HEK293T (cell line): ENCODE measurements around the gene TMEM154.

Experiments
- ARNT ChIP-seq: fragments of 450-650 bp; IDR thresholded peaks from 2 replicates; pipeline ENCODE4 v1.6.1; 2017; ENCODE audit warnings: mild to moderate bottlenecking
- BHLHE40 ChIP-seq: fragments of 450-650 bp; IDR thresholded peaks from 2 replicates; pipeline ENCODE4 v1.6.1; 2016; ENCODE audit warnings: mild to moderate bottlenecking, moderate library complexity, borderline replicate concordance
- ELF4 ChIP-seq: fragments of 450-650 bp; IDR thresholded peaks from 2 replicates; pipeline ENCODE4 v1.6.1; 2017; ENCODE audit warnings: antibody characterized with exemption
- FOXA1 ChIP-seq: fragments of 450-650 bp; IDR thresholded peaks from 2 replicates; pipeline ENCODE4 v1.6.1; 2016; ENCODE audit warnings: mild to moderate bottlenecking
- FOXM1 ChIP-seq: fragments of 450-650 bp; IDR thresholded peaks from 2 replicates; pipeline ENCODE4 v1.6.1; 2017; ENCODE audit warnings: mild to moderate bottlenecking, borderline replicate concordance
- HDGF ChIP-seq: fragments of 450-650 bp; IDR thresholded peaks from 2 replicates; pipeline ENCODE4 v1.6.1; 2017; ENCODE audit warnings: antibody characterized with exemption, borderline replicate concordance
- LEF1 ChIP-seq: fragments of 450-650 bp; IDR thresholded peaks from 2 replicates; pipeline ENCODE4 v1.6.1; 2017; ENCODE audit warnings: mild to moderate bottlenecking, borderline replicate concordance
- PKNOX1 ChIP-seq: fragments of 450-650 bp; IDR thresholded peaks from 2 replicates; pipeline ENCODE4 v1.6.1; 2016
- SP1 ChIP-seq: fragments of 450-650 bp; IDR thresholded peaks from 2 replicates; pipeline ENCODE4 v1.6.1; 2017

DNA sequence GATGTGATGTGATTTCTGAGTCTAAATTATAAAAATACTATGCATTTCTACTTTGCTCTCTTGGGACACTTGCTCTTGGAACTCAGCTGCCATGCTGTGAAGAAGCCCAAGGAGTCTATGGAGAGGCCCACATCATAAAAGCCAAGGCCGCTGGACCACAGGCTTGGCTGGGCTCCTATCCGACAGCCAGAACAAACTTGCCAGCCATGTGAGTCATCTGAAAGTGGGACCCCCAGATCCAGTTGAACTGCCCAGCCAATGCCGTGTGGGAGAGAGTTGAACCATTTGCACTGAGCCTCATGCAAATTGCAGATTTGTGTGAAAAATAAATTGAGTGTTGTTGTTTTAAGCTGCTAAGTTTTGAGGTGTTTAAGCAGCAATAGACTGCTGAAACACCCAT, 60.2 kb downstream of the TMEM154 start:
- no peak for TF ChIP-seq SP1
- no peak for TF ChIP-seq ELF4
- TF ChIP-seq BHLHE40, result no peak
- no peak for TF ChIP-seq HDGF
- no peak for TF ChIP-seq FOXM1
- no peak for TF ChIP-seq LEF1
- no peak for TF ChIP-seq ARNT
- TF ChIP-seq FOXA1, result no peak
- TF ChIP-seq PKNOX1, result no peak
